Middle frontal gyrus (tissue), 1 donor: ENCODE measurements around the gene ELK3.

Source experiments
- DNase-seq: peaks from one replicate; pipeline ENCODE4 v3.0.0-alpha.2; 2015; ENCODE audit warnings: low spot score; ENCODE audit errors: extremely low spot score

ELK3 gene

DNA sequence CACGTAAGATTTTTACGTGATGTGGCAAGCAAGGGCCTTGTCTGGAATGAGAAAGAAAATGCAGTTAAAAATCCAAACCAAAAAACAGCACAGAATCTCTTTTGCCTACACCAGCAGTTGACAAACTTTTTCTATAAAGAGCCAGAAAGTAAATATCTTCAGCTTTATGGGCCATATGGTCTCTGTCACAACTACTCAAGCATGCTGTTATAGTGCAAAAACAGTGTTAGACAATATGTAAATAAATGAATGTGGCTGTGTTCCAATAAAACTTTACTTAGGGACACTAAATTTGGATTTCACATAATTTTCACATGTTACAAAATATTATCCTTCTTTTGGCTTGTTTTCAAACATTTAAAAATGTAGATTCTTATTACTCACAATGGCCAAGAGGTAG is 6.2 kb upstream of the ELK3 start:
- no peak for DNase-seq

GRCh38 chr12:96189781-96190180 is 4.4 kb upstream of the ELK3 start:
- no peak for DNase-seq

GRCh38 chr12:96190413-96191108 is 3.6 kb upstream of the ELK3 start:
- no peak for DNase-seq

GRCh38 chr12:96192926-96193573 is 1.1 kb upstream of the ELK3 start:
- DNase-seq, result no peak

DNA sequence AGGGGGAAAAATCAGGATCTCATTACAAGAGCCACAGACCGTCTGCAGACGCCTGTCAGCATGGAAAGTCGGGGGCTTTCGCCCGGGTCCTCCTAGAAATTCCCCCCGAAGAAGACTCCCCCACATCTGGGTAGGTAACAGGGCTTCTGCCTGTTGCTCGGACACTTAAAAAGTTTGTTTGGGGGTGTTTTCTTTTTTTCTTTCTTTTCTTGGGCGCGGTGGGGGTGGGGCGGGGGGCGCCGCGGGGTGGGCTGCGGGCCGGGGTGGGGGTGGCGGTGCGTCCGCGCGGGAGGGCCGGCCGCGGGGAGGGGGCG is 358 bp downstream of the ELK3 start:
- DNase-seq, result no peak

- no peak for DNase-seq
Measured at GRCh38 chr12:96194971-96195844, 1.0 kb downstream of the ELK3 start.

DNA sequence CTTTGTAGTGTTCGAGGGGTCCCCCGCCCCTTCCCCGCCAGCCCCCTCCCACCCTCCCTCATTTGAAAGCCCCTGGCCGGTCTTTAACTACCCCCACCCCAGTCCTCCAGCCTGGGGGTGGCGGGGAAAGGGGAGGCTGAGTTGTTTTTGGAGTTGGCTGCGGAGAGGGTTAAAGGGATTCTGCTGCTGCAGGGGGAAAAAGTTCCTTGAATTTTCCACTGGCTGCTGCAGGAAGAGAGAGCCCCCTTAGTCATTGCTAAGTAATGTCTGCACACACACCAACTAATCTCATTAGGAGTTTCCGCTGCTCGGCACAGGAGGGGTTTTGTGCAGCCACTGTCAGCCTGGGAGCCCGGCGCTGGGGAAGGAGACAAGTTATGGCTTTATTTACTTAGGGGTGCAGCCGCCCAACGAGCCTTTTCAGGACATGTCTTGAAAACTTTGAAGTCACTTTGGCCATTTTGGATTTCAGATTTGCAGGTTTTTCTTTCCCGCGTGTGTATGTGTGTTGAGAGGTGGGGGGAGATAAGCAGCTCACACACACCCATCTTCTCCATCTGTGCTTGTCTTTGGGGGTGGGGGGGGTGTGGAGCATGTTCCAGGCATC is 1.8 kb downstream of the ELK3 start:
- DNase-seq, result no peak

DNA sequence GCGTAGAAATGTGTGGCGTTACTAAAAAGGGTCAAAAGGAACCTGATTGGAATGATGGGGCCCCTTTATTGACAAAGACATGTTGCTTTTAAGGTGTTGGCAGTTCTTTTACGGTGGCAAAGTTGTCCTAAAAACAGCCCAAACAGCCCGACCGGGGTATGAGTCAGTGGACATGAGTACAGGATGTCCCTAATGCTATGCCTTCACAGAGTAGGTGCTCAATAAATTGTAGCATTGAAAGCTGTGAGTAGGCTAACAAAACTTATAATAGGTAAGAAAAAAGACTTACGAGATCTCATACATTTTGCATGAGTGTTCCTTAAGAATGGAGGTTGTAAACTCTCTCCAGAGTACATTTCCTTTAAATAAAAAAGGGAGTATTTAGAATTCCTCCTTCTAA is 2.6 kb downstream of the ELK3 start:
- DNase-seq, result no peak

- no peak for DNase-seq
Measured at GRCh38 chr12:96197503-96198272, 3.5 kb downstream of the ELK3 start.

- no peak for DNase-seq
Measured at GRCh38 chr12:96198965-96199364, 4.8 kb downstream of the ELK3 start.

- DNase-seq, result no peak
Measured at GRCh38 chr12:96199464-96199863, 5.3 kb downstream of the ELK3 start.

- no peak for DNase-seq
Measured at GRCh38 chr12:96201272-96202227, 7.4 kb downstream of the ELK3 start.

DNA sequence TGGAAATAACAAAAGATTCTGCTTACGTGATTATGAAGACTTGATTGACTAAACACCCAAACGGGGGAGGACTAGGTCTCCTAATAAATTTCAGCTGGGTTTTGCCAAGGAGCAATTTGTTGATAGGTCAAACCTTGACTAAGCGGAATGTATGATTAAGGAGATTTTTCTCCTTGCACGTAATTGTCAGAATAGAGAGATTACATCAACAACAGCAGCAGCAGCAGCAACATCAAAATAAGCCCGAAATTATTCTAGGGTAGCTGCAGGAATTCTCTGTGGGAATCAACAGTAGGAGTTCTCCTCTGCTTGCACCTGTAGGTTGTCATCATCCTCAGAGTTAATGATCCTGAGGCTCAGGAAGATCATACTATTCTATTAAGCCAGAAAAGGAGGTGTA is 10.2 kb downstream of the ELK3 start:
- DNase-seq, result no peak

DNA sequence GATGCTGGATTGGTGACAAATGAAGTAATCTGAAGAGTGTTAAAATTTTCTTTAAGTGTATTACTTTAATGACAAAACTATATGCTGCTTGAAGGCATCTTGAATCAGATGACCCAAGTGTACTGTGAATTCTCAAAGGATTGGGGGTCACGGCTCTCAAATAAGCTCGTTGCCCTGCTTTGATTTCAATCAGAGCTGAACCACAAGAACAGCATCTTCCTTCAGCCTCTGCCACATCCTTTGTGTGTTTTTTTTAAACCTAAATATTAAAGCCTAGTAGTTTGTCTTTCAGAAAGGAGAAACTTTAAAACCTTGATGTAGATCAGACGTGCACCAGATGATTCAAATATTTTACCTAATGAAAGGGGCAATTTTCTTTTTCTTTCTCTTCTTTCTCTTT is 11.7 kb downstream of the ELK3 start:
- DNase-seq, result no peak

GRCh38 chr12:96206936-96207662 is 12.9 kb downstream of the ELK3 start:
- DNase-seq, result no peak

DNA sequence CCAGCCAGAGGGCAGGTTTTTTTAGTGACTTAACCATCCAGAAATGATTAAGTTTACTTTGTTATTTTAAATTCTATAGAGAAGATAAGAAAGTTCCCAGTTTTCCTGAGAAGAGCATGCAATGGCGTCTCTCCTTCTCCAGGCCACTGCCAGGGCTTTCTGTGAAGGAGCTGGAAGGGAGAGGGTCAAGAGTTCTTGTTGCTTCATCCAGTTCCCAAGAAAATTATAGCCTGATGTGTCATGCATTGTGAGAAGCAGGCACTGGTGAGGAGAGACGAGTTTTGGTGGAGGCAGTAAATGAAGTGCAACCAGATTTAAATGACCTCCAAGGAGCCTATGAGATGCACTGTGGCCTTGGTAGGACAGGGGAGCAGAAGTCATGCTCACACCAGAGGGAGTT is 14.2 kb downstream of the ELK3 start:
- DNase-seq, result no peak

GRCh38 chr12:96208801-96209549 is 14.8 kb downstream of the ELK3 start:
- no peak for DNase-seq

DNA sequence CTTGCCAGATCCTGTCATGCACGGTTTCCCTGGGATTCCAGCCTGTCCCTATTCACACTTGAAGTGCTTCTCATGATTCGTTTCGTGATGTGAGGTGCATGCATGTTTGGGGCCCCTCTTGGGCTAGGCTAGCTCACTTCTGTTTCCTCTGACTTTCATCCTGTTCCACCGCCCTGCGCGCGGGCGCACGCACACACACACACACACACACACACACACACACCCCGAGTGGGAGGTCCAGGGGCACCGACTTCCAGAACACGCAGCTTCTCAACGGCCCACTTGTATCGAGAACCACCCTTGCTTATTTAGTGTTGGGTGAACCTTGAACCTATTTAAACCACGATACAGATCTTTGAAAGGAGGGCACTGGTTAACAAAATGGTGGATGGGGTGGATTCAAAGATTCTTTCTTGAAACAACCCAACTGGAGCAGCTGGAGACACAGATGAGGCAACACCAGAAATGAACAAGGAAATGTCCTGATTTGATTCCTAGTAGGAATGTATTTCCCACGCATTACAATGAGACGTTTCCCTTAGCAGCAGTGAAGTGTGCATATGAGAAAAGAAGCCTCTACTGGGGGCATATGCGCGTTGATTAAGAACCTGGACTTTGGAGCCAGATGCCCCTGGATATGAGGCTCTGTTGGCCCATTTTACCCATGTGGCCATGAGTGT is 16.3 kb downstream of the ELK3 start:
- DNase-seq, result no peak
